Panc1 (cell line): ENCODE data around the gene DYNC1H1. TPM values are rescaled to one million over a fixed set of nuclear protein-coding genes. Genes with fewer than 3 reads are reported as not detected.

Experiments used
- ATAC-seq: fragments of 200-7000 bp; cut with Tn5 transposase; 2 replicates; pipeline ENCODE4 v1.9.1; 2020; ENCODE audit warnings: mild to moderate bottlenecking, moderate library complexity
- BruUV-seq: library from RNA; stranded (reverse); fragments of 400-500 nt; replicated peaks from 2 replicates; lab custom pipeline; 2021; lab: Mats Ljungman, UMichigan
- CTCF ChIA-PET: fragments of 300-600 bp; sonication (Branson Sonifier 250); formaldehyde crosslinking; loops from one replicate; lab custom pipeline; 2022; ENCODE audit warnings: antibody characterized with exemption; lab: Charles Lee
- POLR2A ChIA-PET: fragments of 300-600 bp; sonication (Branson Sonifier 250); formaldehyde crosslinking; loops from one replicate; lab custom pipeline; 2022; ENCODE audit warnings: antibody characterized with exemption; lab: Charles Lee
- DNase-seq: peaks from one replicate; pipeline ENCODE4 v3.0.0-alpha.2; 2010; ENCODE audit warnings: low read depth, low spot score
- H3K27ac ChIP-seq: 2 replicates; pipeline ENCODE4 v1.5.1; 2011; ENCODE audit warnings: mild to moderate bottlenecking, low read length, inconsistent platforms
- H3K27me3 ChIP-seq: fragments of 200-500 bp; sonication (Bioruptor generic); 2 replicates; pipeline ENCODE4 v1.6.0; 2014; ENCODE audit warnings: low read length, inconsistent platforms; ENCODE audit not compliant: control insufficient read depth, insufficient read depth
- H3K36me3 ChIP-seq: fragments of 200-500 bp; sonication (Bioruptor generic); 2 replicates; pipeline ENCODE4 v1.5.1; 2014; ENCODE audit warnings: inconsistent platforms, mild to moderate bottlenecking, low read length, moderate library complexity; ENCODE audit not compliant: control insufficient read depth, insufficient read depth
- H3K4me1 ChIP-seq: 2 replicates; pipeline ENCODE4 v1.5.1; 2011; ENCODE audit warnings: inconsistent platforms, mild to moderate bottlenecking, low read length, moderate library complexity; ENCODE audit not compliant: control insufficient read depth, insufficient read depth
- H3K4me3 ChIP-seq, 2 experiments: 2 replicates each; pipeline ENCODE4 v1.5.1; 2011 to 2012; ENCODE audit warnings: low read depth in 2 of 2, low read length in 2 of 2, mild to moderate bottlenecking in 2 of 2, inconsistent platforms in 1 of 2, moderate library complexity in 1 of 2
- H3K9me3 ChIP-seq: fragments of 200-500 bp; sonication (Bioruptor generic); 2 replicates; pipeline ENCODE4 v1.5.1; 2014; ENCODE audit warnings: low read depth, mild to moderate bottlenecking, inconsistent platforms, low read length, moderate library complexity; ENCODE audit not compliant: control insufficient read depth, insufficient read depth
- CTCF ChIP-seq: fragments of 450-650 bp; IDR thresholded peaks from 2 replicates; pipeline ENCODE4 v1.5.1; 2017; ENCODE audit warnings: mild to moderate bottlenecking
- POLR2AphosphoS5 ChIP-seq: IDR thresholded peaks from 2 replicates; pipeline ENCODE4 v1.6.1; 2012; ENCODE audit warnings: mild to moderate bottlenecking, low read depth, low read length, moderate library complexity
- SIN3A ChIP-seq: IDR thresholded peaks from 2 replicates; pipeline ENCODE4 v1.6.1; 2012; ENCODE audit warnings: low read depth, mild to moderate bottlenecking, low read length, moderate library complexity, borderline replicate concordance; ENCODE audit not compliant: insufficient read depth
- TCF7L2 ChIP-seq: IDR thresholded peaks from 2 replicates; pipeline ENCODE4 v1.6.1; 2011; ENCODE audit warnings: mild to moderate bottlenecking, low read depth, low read length, inconsistent platforms
- in situ Hi-C: cut with HindIII; loops from 2 replicates; pipeline ENCODE4 v1.10.0; 2016; ENCODE audit warnings: low sequenced_read_pairs, low pct_unique_long_range_greater_than_20kb
- intact Hi-C: fragments of 100-400 bp; cut with micrococcal nuclease; formaldehyde crosslinking; loops from one replicate; pipeline ENCODE4 v1.10.0; 2022; ENCODE audit not compliant: unreplicated experiment
- total RNA-seq: library from RNA; stranded (reverse); gene quantifications from one replicate; pipeline ENCODE4 v1.2.1, GENCODE V29; 2021; ENCODE audit not compliant: unreplicated experiment
- TF ChIP-seq, protein P1 (sequence below), 2 experiments: IDR thresholded peaks; 2 replicates each; pipeline ENCODE4 v1.6.1; 2011 to 2012; ENCODE audit warnings: low read depth in 2 of 2, control low read depth in 1 of 2, low read length in 1 of 2, mild to moderate bottlenecking in 1 of 2, moderate library complexity in 1 of 2; ENCODE audit not compliant: insufficient read depth in 1 of 2

DYNC1H1 gene
- total RNA-seq, 1 experiment from 2014 or later: 382 TPM

DNA sequence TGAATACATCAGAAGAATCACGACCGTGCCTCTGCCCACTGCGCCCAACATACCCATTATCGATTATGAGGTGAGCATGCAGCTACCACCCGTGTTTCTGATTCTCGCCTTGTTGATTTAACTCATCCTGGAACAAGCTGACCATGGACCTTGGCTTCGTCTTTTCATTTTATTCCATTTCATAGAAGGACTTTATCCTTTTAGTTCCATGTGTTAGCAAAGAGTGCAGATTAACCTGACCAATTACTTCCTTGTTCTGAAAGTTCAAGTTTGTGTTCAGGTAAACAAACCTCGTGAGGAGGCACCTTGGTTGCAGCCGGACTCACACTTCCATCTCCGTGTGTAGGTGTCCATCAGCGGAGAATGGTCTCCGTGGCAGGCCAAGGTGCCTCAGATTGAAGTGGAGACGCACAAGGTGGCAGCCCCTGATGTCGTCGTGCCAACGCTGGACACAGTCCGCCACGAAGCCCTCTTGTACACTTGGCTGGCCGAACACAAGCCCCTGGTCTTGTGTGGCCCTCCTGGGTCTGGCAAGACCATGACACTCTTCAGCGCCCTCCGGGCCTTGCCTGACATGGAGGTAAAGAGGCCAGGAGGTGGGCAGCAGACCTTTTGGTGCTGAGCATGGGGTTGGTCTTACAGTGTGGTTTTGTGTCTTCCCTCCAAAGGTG, 52.2 kb downstream of the DYNC1H1 start:
- ATAC-seq (no peak), DNase-seq (no peak)
- ChIA-PET POLR2A (no interaction called here), CTCF (no interaction called here)
- H3K4me1 ChIP-seq: no peaks in the 10 kb centered on the region
- H3K9me3 ChIP-seq: no peaks in the 10 kb centered on the region
- TSS peak; percentile 75 for BruUV-seq
- no peaks in the 10 kb centered on the region for H3K27me3 ChIP-seq
- TF ChIP-seq SIN3A (no peak), CTCF (no peak), POLR2AphosphoS5 (no peak), TCF7L2 (no peak)
- TF ChIP-seq, protein P1, sequence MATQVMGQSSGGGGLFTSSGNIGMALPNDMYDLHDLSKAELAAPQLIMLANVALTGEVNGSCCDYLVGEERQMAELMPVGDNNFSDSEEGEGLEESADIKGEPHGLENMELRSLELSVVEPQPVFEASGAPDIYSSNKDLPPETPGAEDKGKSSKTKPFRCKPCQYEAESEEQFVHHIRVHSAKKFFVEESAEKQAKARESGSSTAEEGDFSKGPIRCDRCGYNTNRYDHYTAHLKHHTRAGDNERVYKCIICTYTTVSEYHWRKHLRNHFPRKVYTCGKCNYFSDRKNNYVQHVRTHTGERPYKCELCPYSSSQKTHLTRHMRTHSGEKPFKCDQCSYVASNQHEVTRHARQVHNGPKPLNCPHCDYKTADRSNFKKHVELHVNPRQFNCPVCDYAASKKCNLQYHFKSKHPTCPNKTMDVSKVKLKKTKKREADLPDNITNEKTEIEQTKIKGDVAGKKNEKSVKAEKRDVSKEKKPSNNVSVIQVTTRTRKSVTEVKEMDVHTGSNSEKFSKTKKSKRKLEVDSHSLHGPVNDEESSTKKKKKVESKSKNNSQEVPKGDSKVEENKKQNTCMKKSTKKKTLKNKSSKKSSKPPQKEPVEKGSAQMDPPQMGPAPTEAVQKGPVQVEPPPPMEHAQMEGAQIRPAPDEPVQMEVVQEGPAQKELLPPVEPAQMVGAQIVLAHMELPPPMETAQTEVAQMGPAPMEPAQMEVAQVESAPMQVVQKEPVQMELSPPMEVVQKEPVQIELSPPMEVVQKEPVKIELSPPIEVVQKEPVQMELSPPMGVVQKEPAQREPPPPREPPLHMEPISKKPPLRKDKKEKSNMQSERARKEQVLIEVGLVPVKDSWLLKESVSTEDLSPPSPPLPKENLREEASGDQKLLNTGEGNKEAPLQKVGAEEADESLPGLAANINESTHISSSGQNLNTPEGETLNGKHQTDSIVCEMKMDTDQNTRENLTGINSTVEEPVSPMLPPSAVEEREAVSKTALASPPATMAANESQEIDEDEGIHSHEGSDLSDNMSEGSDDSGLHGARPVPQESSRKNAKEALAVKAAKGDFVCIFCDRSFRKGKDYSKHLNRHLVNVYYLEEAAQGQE (IDR thresholded peaks at IDR 0.05; ENCODE audit: insufficient read depth in 1 of 2, low read depth in 2 of 2, low read length in 1 of 2): no peak
- H3K4me3 ChIP-seq: no peak overlapping the region
- H3K27ac ChIP-seq: no peak overlapping the region
- intact Hi-C loops (no loop called here), in situ Hi-C loops (no loop called here)
- peaks cover 25% of the 10 kb centered on the region for H3K36me3 ChIP-seq

GRCh38 chr14:102018251-102018650, 53.9 kb downstream of the DYNC1H1 start:
- ATAC-seq: no peak
- Histone ChIP-seq H3K27me3 (no peaks in the 10 kb centered on the region), H3K27ac (no peak overlapping the region), H3K9me3 (no peaks in the 10 kb centered on the region), H3K36me3 (peaks cover 22% of the 10 kb centered on the region), H3K4me3 (no peak overlapping the region), H3K4me1 (no peaks in the 10 kb centered on the region)
- no peak for DNase-seq
- intact Hi-C loops: no loop called here
- no TSS peak for BruUV-seq
- TF ChIP-seq CTCF (no peak), SIN3A (no peak), TCF7L2 (no peak), POLR2AphosphoS5 (no peak)
- TF ChIP-seq, protein P1 (IDR thresholded peaks at IDR 0.05; ENCODE audit: insufficient read depth in 1 of 2, low read depth in 2 of 2, low read length in 1 of 2): no peak
- POLR2A ChIA-PET: no interaction called here
- CTCF ChIA-PET: no interaction called here
- in situ Hi-C loops: no loop called here
